Measurements from ENCODE around the gene AHDC1. TPM values are rescaled to one million over a fixed set of nuclear protein-coding genes. Genes with fewer than 3 reads are reported as not detected.

The AHDC1 gene
- total and polyA plus RNA-seq, 5 donors from 2014 or later, result 0.07 to 26.2 (median 0.71) TPM

- no peaks in the 10 kb centered on the region for H3K27me3 ChIP-seq (ENCODE audit: control insufficient read depth, insufficient read depth, low read length)
- H3K4me1 Mint-ChIP-seq, result peaks cover 0 to 47% (median 29%) of the 10 kb centered on the region in 4 donors
- peak overlapping the region in 2 of 3 donors; percentile 66 to 82 for H3K27ac Mint-ChIP-seq
- ATAC-seq (ENCODE audit: low read depth in 2 of 2), result no peak
- no peaks in the 10 kb centered on the region for H3K36me3 Mint-ChIP-seq
- no peak for DNase-seq
- no peaks in the 10 kb centered on the region for H3K9me3 ChIP-seq (ENCODE audit: control insufficient read depth in 2 of 2, low read length in 2 of 2)
- peaks cover 0 to 1% (median 0%) of the 10 kb centered on the region in 7 donors for H3K9me3 Mint-ChIP-seq
- no peaks in the 10 kb centered on the region for H3K36me3 ChIP-seq (ENCODE audit: control insufficient read depth, insufficient read depth, low read length)
- H3K4me3 ChIP-seq (ENCODE audit: low read depth, low read length), result no peak overlapping the region
- peak overlapping the region in 2 of 4 donors; percentile 56 to 79 for H3K4me3 Mint-ChIP-seq
- H3K27ac ChIP-seq (ENCODE audit: insufficient read depth, low read length, poor library complexity, severe bottlenecking), result no peak overlapping the region
- no peaks in the 10 kb centered on the region for H3K27me3 Mint-ChIP-seq
- H3K4me1 ChIP-seq (ENCODE audit: control insufficient read depth, insufficient read depth, low read length, poor library complexity, severe bottlenecking), result peaks cover 47% of the 10 kb centered on the region
Measured at GRCh38 chr1:27597516-27598294, 6.2 kb downstream of the AHDC1 start.

- Mint-ChIP-seq H3K27me3 (no peaks in the 10 kb centered on the region), H3K4me1 (peaks cover 0 to 42% (median 26%) of the 10 kb centered on the region in 4 donors), H3K27ac (no peak overlapping the region), H3K9me3 (peaks cover 0 to 1% (median 0%) of the 10 kb centered on the region in 7 donors), H3K4me3 (no peak overlapping the region), H3K36me3 (no peaks in the 10 kb centered on the region)
- Histone ChIP-seq H3K4me1 (ENCODE audit: control insufficient read depth, insufficient read depth, low read length, poor library complexity, severe bottlenecking) (peaks cover 40% of the 10 kb centered on the region), H3K9me3 (ENCODE audit: control insufficient read depth in 2 of 2, low read length in 2 of 2) (no peaks in the 10 kb centered on the region), H3K4me3 (ENCODE audit: low read depth, low read length) (no peak overlapping the region), H3K36me3 (ENCODE audit: control insufficient read depth, insufficient read depth, low read length) (no peaks in the 10 kb centered on the region), H3K27ac (ENCODE audit: insufficient read depth, low read length, poor library complexity, severe bottlenecking) (no peak overlapping the region), H3K27me3 (ENCODE audit: control insufficient read depth, insufficient read depth, low read length) (no peaks in the 10 kb centered on the region)
- DNase-seq (no peak), ATAC-seq (ENCODE audit: low read depth in 2 of 2) (peak in 1 of 2 donors; percentile 16)
Measured at GRCh38 chr1:27596986-27597385, 7.0 kb downstream of the AHDC1 start.

DNA sequence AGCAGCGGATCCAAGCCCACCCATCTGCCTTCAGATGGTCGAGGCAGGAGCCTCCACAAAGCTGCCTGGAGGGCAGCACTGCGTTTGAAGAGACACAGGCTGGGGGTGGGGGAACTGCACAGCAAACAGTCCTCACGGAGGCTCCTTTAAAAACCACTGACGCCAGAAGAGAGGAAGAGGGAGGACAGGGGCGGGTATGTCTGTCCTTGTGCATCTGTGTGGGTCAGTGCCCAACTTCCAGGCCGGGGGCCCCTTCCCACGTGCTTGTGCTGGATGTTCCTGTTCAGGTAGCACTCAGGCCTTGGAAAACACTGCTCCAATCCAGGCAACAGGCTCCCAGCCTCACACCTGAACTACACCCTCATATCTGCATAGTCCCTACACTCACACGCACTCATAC lies 7.7 kb downstream of the AHDC1 start:
- no peak overlapping the region for H3K4me3 ChIP-seq (ENCODE audit: low read depth, low read length)
- H3K27me3 ChIP-seq (ENCODE audit: control insufficient read depth, insufficient read depth, low read length), result no peaks in the 10 kb centered on the region
- Mint-ChIP-seq H3K4me3 (no peak overlapping the region), H3K4me1 (peaks cover 0 to 42% (median 24%) of the 10 kb centered on the region in 4 donors), H3K36me3 (no peaks in the 10 kb centered on the region), H3K27ac (no peak overlapping the region), H3K27me3 (no peaks in the 10 kb centered on the region), H3K9me3 (peaks cover 0 to 1% (median 0%) of the 10 kb centered on the region in 7 donors)
- no peak for DNase-seq
- no peaks in the 10 kb centered on the region for H3K9me3 ChIP-seq (ENCODE audit: control insufficient read depth in 2 of 2, low read length in 2 of 2)
- no peak for ATAC-seq (ENCODE audit: low read depth in 2 of 2)
- H3K4me1 ChIP-seq (ENCODE audit: control insufficient read depth, insufficient read depth, low read length, poor library complexity, severe bottlenecking), result peaks cover 36% of the 10 kb centered on the region
- no peaks in the 10 kb centered on the region for H3K36me3 ChIP-seq (ENCODE audit: control insufficient read depth, insufficient read depth, low read length)
- no peak overlapping the region for H3K27ac ChIP-seq (ENCODE audit: insufficient read depth, low read length, poor library complexity, severe bottlenecking)

DNA sequence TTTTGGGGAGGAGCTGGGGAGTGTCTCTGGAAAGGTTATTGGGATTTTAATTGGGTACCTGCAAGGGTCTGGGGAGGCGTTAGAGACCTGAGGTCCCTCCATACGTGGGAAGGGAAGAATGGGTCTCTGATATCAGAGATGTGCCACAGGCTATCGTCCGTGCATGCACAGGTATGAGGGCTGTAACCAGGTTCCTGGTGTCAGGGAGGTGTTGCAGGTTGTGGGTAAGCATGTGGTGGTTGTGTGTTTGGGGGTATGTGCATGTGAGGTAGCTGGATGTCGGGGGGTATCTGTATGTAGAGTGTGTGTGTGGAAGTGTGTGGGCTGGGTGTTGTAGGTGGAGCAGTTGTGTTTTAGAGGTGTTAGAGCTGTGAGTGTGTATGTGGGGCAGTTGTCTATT lies 8.3 kb downstream of the AHDC1 start:
- Histone ChIP-seq H3K9me3 (ENCODE audit: control insufficient read depth in 2 of 2, low read length in 2 of 2) (no peaks in the 10 kb centered on the region), H3K4me1 (ENCODE audit: control insufficient read depth, insufficient read depth, low read length, poor library complexity, severe bottlenecking) (peaks cover 38% of the 10 kb centered on the region), H3K27me3 (ENCODE audit: control insufficient read depth, insufficient read depth, low read length) (no peaks in the 10 kb centered on the region), H3K27ac (ENCODE audit: insufficient read depth, low read length, poor library complexity, severe bottlenecking) (no peak overlapping the region), H3K36me3 (ENCODE audit: control insufficient read depth, insufficient read depth, low read length) (no peaks in the 10 kb centered on the region), H3K4me3 (ENCODE audit: low read depth, low read length) (no peak overlapping the region)
- Mint-ChIP-seq H3K4me3 (no peak overlapping the region), H3K4me1 (peaks cover 0 to 36% (median 20%) of the 10 kb centered on the region in 4 donors), H3K9me3 (peaks cover 0 to 1% (median 0%) of the 10 kb centered on the region in 7 donors), H3K36me3 (no peaks in the 10 kb centered on the region), H3K27me3 (no peaks in the 10 kb centered on the region), H3K27ac (no peak overlapping the region)
- ATAC-seq (ENCODE audit: low read depth in 2 of 2) (no peak), DNase-seq (no peak)

- peaks cover 33% of the 10 kb centered on the region for H3K4me1 ChIP-seq (ENCODE audit: control insufficient read depth, insufficient read depth, low read length, poor library complexity, severe bottlenecking)
- H3K4me3 Mint-ChIP-seq, result no peak overlapping the region
Measured at GRCh38 chr1:27594564-27595510, 9.1 kb downstream of the AHDC1 start.

DNA sequence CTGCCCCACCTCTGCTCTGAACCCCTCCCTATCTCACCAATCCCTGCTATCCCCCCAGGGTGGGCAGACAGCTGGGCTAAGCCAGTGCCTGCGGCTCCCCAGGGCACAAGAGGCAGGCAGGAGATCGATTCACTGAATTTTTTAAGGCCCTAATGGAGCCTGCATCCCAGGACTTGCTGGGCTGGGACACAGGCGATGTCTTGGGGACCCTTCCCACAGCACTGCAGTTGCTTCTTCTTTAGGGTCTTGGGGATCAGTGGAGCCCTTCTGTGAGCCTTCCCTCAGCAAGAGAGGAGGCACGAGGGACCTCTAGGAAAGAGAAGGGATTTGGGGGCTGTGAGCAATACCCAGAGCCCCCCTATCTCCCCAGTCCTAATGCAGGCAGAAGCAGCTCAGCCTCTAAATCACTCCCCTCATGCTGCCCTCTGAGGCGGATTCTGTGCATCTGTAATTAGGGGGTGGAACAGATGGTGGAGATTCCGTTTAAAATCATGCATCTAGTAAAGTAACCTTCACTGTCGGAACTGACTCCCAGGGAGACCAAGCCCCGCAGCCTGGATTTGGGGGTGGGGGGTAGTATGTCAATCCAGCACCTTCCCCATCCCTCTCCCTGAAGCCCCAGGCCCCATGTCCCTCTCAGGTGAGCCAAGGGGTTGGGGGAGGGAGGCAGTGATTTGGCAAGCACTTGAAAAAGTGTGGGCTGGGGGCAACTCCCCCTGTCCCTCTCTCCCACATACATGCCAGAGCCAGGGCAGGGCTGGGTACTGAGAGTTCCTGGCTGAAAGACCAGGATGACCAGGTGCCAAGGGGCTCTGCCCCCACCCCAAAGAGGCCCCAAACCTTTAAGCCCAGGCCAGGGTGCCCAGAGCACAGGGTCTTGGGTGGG lies 10.0 kb downstream of the AHDC1 start:
- Mint-ChIP-seq H3K27ac (no peak overlapping the region), H3K27me3 (no peaks in the 10 kb centered on the region), H3K4me1 (peaks cover 0 to 20% (median 12%) of the 10 kb centered on the region in 4 donors), H3K9me3 (peaks cover 0 to 1% (median 0%) of the 10 kb centered on the region in 7 donors), H3K4me3 (no peak overlapping the region), H3K36me3 (no peaks in the 10 kb centered on the region)
- H3K27me3 ChIP-seq (ENCODE audit: control insufficient read depth, insufficient read depth, low read length), result no peaks in the 10 kb centered on the region
- no peak for ATAC-seq (ENCODE audit: low read depth in 2 of 2)
- peaks cover 4% of the 10 kb centered on the region for H3K36me3 ChIP-seq (ENCODE audit: control insufficient read depth, insufficient read depth, low read length)
- H3K27ac ChIP-seq (ENCODE audit: insufficient read depth, low read length, poor library complexity, severe bottlenecking), result no peak overlapping the region
- DNase-seq, result no peak
- no peak overlapping the region for H3K4me3 ChIP-seq (ENCODE audit: low read depth, low read length)
- no peaks in the 10 kb centered on the region for H3K9me3 ChIP-seq (ENCODE audit: control insufficient read depth in 2 of 2, low read length in 2 of 2)
- peaks cover 26% of the 10 kb centered on the region for H3K4me1 ChIP-seq (ENCODE audit: control insufficient read depth, insufficient read depth, low read length, poor library complexity, severe bottlenecking)

More at GRCh38 chr1:27594564-27595510, 9.1 kb downstream of the AHDC1 start:
- no peaks in the 10 kb centered on the region for H3K27me3 Mint-ChIP-seq
- H3K9me3 Mint-ChIP-seq, result peaks cover 0 to 1% (median 0%) of the 10 kb centered on the region in 7 donors
- Histone ChIP-seq H3K36me3 (ENCODE audit: control insufficient read depth, insufficient read depth, low read length) (no peaks in the 10 kb centered on the region), H3K4me3 (ENCODE audit: low read depth, low read length) (no peak overlapping the region), H3K27me3 (ENCODE audit: control insufficient read depth, insufficient read depth, low read length) (no peaks in the 10 kb centered on the region), H3K9me3 (ENCODE audit: control insufficient read depth in 2 of 2, low read length in 2 of 2) (no peaks in the 10 kb centered on the region), H3K27ac (ENCODE audit: insufficient read depth, low read length, poor library complexity, severe bottlenecking) (no peak overlapping the region)
- ATAC-seq (ENCODE audit: low read depth in 2 of 2) (no peak), DNase-seq (no peak)
- no peaks in the 10 kb centered on the region for H3K36me3 Mint-ChIP-seq
- H3K27ac Mint-ChIP-seq, result no peak overlapping the region
- peaks cover 0 to 29% (median 16%) of the 10 kb centered on the region in 4 donors for H3K4me1 Mint-ChIP-seq

Measured in CD4-positive, CD25-positive, alpha-beta regulatory T cell (primary cell).